Sigmoid colon (tissue), 7 donors: Measurements from ENCODE around the gene HIGD1A. TPM values are rescaled to one million over a fixed set of nuclear protein-coding genes. Genes with fewer than 3 reads are reported as not detected.
A peak's percentile ranks its signal among the peaks of the same experiment; 100 is the strongest.

Source experiments
- DNase-seq: peaks from one replicate; pipeline ENCODE4 v3.0.0-alpha.2; 2019
- H3K27ac ChIP-seq, 4 donors: fragments of 200-600 bp; sonication (generic); one replicate each; pipeline ENCODE4 v1.5.1; 2016 to 2019; ENCODE audit warnings: mild to moderate bottlenecking in 1 of 4
- H3K27me3 ChIP-seq, 3 donors: fragments of 200-600 bp; sonication (generic); one replicate each; pipeline ENCODE4 v1.5.1; 2019; ENCODE audit warnings: mild to moderate bottlenecking in 1 of 3
- H3K36me3 ChIP-seq, 4 donors: fragments of 200-600 bp; sonication (generic); one replicate each; pipeline ENCODE4 v1.5.1; 2016 to 2019
- H3K4me1 ChIP-seq, 4 donors: fragments of 200-600 bp; sonication (generic); one replicate each; pipeline ENCODE4 v1.5.1; 2017 to 2019
- H3K4me3 ChIP-seq, 4 donors: fragments of 200-600 bp; sonication (generic); one replicate each; pipeline ENCODE4 v1.5.1; 2017 to 2019; ENCODE audit warnings: mild to moderate bottlenecking in 2 of 4, moderate library complexity in 1 of 4
- H3K9me3 ChIP-seq, 4 donors: fragments of 200-600 bp in 3 of 4; sonication (generic) in 3 of 4; one replicate each; pipeline versions ENCODE4 v1.5.1 to v1.6.1; 2013 to 2019
- CTCF ChIP-seq, 4 experiments: fragments of 450-650 bp in 3 of 4; fragments of 200-600 bp in 1 of 4; IDR thresholded peaks; one replicate each; pipeline ENCODE4 v1.5.1; 2016 to 2019; ENCODE audit warnings: antibody characterized with exemption in 4 of 4, mild to moderate bottlenecking in 3 of 4, moderate library complexity in 2 of 4
- EP300 ChIP-seq, 4 donors: sonication (generic); formaldehyde crosslinking; IDR thresholded peaks; one replicate each; pipeline ENCODE4 v1.6.1; 2017; ENCODE audit warnings: antibody characterized with exemption in 4 of 4
- POLR2A ChIP-seq, 2 donors: fragments of 450-650 bp; IDR thresholded peaks; one replicate each; pipeline ENCODE4 v1.6.1; 2016; ENCODE audit warnings: antibody characterized with exemption in 2 of 2, mild to moderate bottlenecking in 2 of 2, moderate library complexity in 2 of 2
- POLR2AphosphoS5 ChIP-seq, 4 donors: sonication (generic); formaldehyde crosslinking; IDR thresholded peaks; one replicate each; pipeline ENCODE4 v1.6.1; 2017; ENCODE audit warnings: antibody characterized with exemption in 4 of 4
- WGBS, 2 donors: extraction: QIAGEN DNeasy Blood & Tissue Kit; methylation state at CpG; one replicate each; pipeline ENCODE4 v1.1.7; 2013; 5-methylcytosine and 5-hydroxymethylcytosine counted together
- intact Hi-C: fragments of 100-400 bp; cut with DNase I; formaldehyde crosslinking; loops from one replicate; pipeline ENCODE4 v1.15.1; 2023
- polyA plus RNA-seq, 3 donors: library from polyadenylated mRNA; stranded (reverse); fragments of 200-250 nt; gene quantifications; one replicate each; pipeline ENCODE4 v1.2.3, GENCODE V29; 2013
- total RNA-seq, 4 donors: library from RNA; depleted of rRNA; stranded (reverse); fragments of >200 nt; gene quantifications; one replicate each; pipeline ENCODE4 v1.1.0, GENCODE V29; 2016
- donor health status: healthy with polysubstance abuse.
- donor health status: Bipolar disorder and iron deficiency.
- donor health status: healthy.

Gene HIGD1A
- total and polyA plus RNA-seq, 7 donors = 127 to 1,597 (median 272) TPM

DNA sequence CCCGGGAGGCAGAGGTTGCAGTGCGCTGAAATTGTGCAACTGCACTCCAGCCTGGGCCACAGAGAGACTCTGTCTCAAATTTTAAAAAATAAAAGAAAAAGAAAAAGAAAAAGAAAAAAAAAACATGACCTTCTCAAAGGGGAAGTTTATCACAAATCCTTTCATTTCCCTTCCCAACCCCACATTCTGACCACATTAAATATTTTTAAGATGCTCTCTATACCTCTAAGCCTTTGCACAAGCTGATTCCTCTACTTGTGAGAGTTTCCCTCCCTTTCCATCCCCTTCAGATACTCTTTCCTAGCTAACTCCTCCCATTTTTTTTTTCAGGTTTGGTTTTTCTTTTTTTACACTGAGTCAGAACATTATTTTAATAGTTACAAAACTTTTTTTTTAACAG, 4.0 kb downstream of the HIGD1A start:
- DNase-seq = no peak
- no peak overlapping the region for H3K4me3 ChIP-seq
- intact Hi-C loops = no loop called here
- 90 to 93% methylated on average over 2 of the region's 2 CpGs for WGBS, 2 donors
- H3K27ac ChIP-seq = peak overlapping the region in 3 of 4 donors; percentile 94 to 99 (median 98)
- H3K36me3 ChIP-seq = no peaks in the 10 kb centered on the region
- TF ChIP-seq EP300 (IDR thresholded peaks at IDR 0.05) (no peak), CTCF (IDR thresholded peaks at IDR 0.05) (no peak), POLR2AphosphoS5 (IDR thresholded peaks at IDR 0.05) (no peak), POLR2A (IDR thresholded peaks at IDR 0.05) (no peak)
- no peaks in the 10 kb centered on the region for H3K9me3 ChIP-seq
- H3K27me3 ChIP-seq = no peaks in the 10 kb centered on the region
- H3K4me1 ChIP-seq = peaks cover 0 to 45% (median 32%) of the 10 kb centered on the region in 4 donors

DNA sequence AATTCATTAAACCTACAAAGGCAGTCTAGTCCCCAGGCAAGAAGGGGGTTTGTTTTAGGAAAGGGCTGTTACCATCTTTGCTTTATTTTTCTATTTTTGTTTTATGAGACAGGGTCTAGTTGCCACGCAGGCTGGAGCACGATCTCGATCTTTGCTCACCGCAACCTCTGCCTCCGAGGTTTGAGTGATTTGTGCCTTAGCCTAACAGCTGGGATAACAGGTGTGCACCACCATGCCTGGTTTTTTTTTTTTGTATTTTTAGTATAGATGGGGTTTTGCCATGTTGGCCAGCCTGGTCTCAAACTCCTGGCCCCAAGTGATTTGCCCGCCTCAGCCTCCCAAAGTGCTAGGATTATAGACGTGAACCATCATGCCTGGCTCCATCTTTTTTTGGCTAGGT, 4.9 kb downstream of the HIGD1A start:
- no peaks in the 10 kb centered on the region for H3K27me3 ChIP-seq
- no peak for DNase-seq
- 83% methylated on average over 7 of the region's 7 CpGs for WGBS, 2 donors
- H3K36me3 ChIP-seq = no peaks in the 10 kb centered on the region
- intact Hi-C loops = no loop called here
- peak overlapping the region in 1 of 4 donors; percentile 99 for H3K27ac ChIP-seq
- TF ChIP-seq POLR2A (IDR thresholded peaks at IDR 0.05) (no peak), POLR2AphosphoS5 (IDR thresholded peaks at IDR 0.05) (no peak), CTCF (IDR thresholded peaks at IDR 0.05) (no peak), EP300 (IDR thresholded peaks at IDR 0.05) (no peak)
- no peaks in the 10 kb centered on the region for H3K9me3 ChIP-seq
- H3K4me1 ChIP-seq = peaks cover 0 to 45% (median 30%) of the 10 kb centered on the region in 4 donors
- H3K4me3 ChIP-seq = no peak overlapping the region

GRCh38 chr3:42796332-42796885, 7.9 kb downstream of the HIGD1A start:
- intact Hi-C loops = no loop called here
- 66 to 91% methylated on average over 4 to 5 of the region's 5 CpGs for WGBS, 2 donors

GRCh38 chr3:42795621-42796181, 8.6 kb downstream of the HIGD1A start:
- DNase-seq = no peak
- no peaks in the 10 kb centered on the region for H3K9me3 ChIP-seq
- no peak for TF ChIP-seq POLR2A (IDR thresholded peaks at IDR 0.05)
- TF ChIP-seq POLR2AphosphoS5 (IDR thresholded peaks at IDR 0.05) = no peak
- TF ChIP-seq EP300 (IDR thresholded peaks at IDR 0.05) = no peak
- TF ChIP-seq CTCF (IDR thresholded peaks at IDR 0.05) = no peak
- H3K27ac ChIP-seq = no peak overlapping the region
- no peak overlapping the region for H3K4me3 ChIP-seq
- H3K4me1 ChIP-seq = peaks cover 0 to 17% (median 10%) of the 10 kb centered on the region in 4 donors
- peaks cover 0 to 26% (median 4%) of the 10 kb centered on the region in 4 donors for H3K36me3 ChIP-seq
- no peaks in the 10 kb centered on the region for H3K27me3 ChIP-seq
- 61 to 78% methylated on average over 2 of the region's 2 CpGs for WGBS, 2 donors
- intact Hi-C loops = no loop called here

More at GRCh38 chr3:42796332-42796885, 7.9 kb downstream of the HIGD1A start:
- Histone ChIP-seq H3K4me3 (no peak overlapping the region), H3K36me3 (peaks cover 0 to 23% (median 4%) of the 10 kb centered on the region in 4 donors), H3K9me3 (no peaks in the 10 kb centered on the region), H3K27ac (no peak overlapping the region), H3K27me3 (no peaks in the 10 kb centered on the region), H3K4me1 (peaks cover 0 to 24% (median 17%) of the 10 kb centered on the region in 4 donors)
- TF ChIP-seq EP300 (IDR thresholded peaks at IDR 0.05) = no peak
- TF ChIP-seq POLR2AphosphoS5 (IDR thresholded peaks at IDR 0.05) = no peak
- TF ChIP-seq POLR2A (IDR thresholded peaks at IDR 0.05) = no peak
- no peak for TF ChIP-seq CTCF (IDR thresholded peaks at IDR 0.05)
- no peak for DNase-seq
